OCI-LY1 (cell line): Measurements from ENCODE around the gene RERE.

Experiments used
- H2AFZ ChIP-seq: fragments of 200-600 bp; sonication (generic), shearing (Covaris generic); 2 replicates; pipeline ENCODE4 v1.6.0; 2014; ENCODE audit warnings: antibody characterized with exemption, mild to moderate bottlenecking, low read length
- H3F3A ChIP-seq: fragments of 200-600 bp; sonication (generic), shearing (Covaris generic); 2 replicates; pipeline ENCODE4 v1.6.0; 2014; ENCODE audit warnings: mild to moderate bottlenecking, antibody characterized with exemption, low read length, moderate library complexity; ENCODE audit not compliant: insufficient read depth
- H3K27ac ChIP-seq: fragments of 200-600 bp; sonication (generic); 2 replicates; pipeline ENCODE4 v1.5.1; 2014; ENCODE audit warnings: low read length, mixed run types, mild to moderate bottlenecking, low read depth; ENCODE audit not compliant: poor library complexity, severe bottlenecking
- H3K27me3 ChIP-seq: fragments of 200-600 bp; sonication (generic); 2 replicates; pipeline ENCODE4 v1.6.0; 2014; ENCODE audit warnings: antibody characterized with exemption, mild to moderate bottlenecking, low read length, moderate library complexity; ENCODE audit not compliant: insufficient read depth
- H3K36me3 ChIP-seq: fragments of 200-600 bp; sonication (generic); 2 replicates; pipeline ENCODE4 v1.6.1; 2014; ENCODE audit warnings: mild to moderate bottlenecking, antibody characterized with exemption, low read length, moderate library complexity, mixed read lengths; ENCODE audit not compliant: insufficient read depth
- H3K4me1 ChIP-seq: fragments of 200-600 bp; sonication (generic); 2 replicates; pipeline ENCODE4 v1.5.1; 2014; ENCODE audit warnings: mild to moderate bottlenecking, low read length, moderate library complexity; ENCODE audit not compliant: insufficient read depth, severe bottlenecking
- H3K4me2 ChIP-seq: fragments of 200-600 bp; sonication (generic), shearing (Covaris generic); 2 replicates; pipeline ENCODE4 v1.6.1; 2014; ENCODE audit warnings: low read length
- H3K4me3 ChIP-seq: fragments of 200-600 bp; sonication (generic); 2 replicates; pipeline ENCODE4 v1.5.1; 2014; ENCODE audit warnings: low read length, low read depth, mild to moderate bottlenecking, mixed read lengths; ENCODE audit not compliant: poor library complexity, severe bottlenecking
- H3K79me2 ChIP-seq: fragments of 200-600 bp; shearing (Covaris generic); 2 replicates; pipeline ENCODE4 v1.6.1; 2016; ENCODE audit warnings: mixed run types, low read length, mixed read lengths; ENCODE audit not compliant: insufficient read depth
- H3K9ac ChIP-seq: fragments of 200-600 bp; sonication (generic), shearing (Covaris generic); 2 replicates; pipeline ENCODE4 v1.6.1; 2014; ENCODE audit warnings: mild to moderate bottlenecking, low read length, mixed read lengths
- H3K9me2 ChIP-seq: fragments of 200-600 bp; sonication (generic), shearing (Covaris generic); 2 replicates; pipeline ENCODE4 v1.6.1; 2014; ENCODE audit warnings: low read depth, mild to moderate bottlenecking, low read length, mixed read lengths
- H3K9me3 ChIP-seq: fragments of 200-600 bp; shearing (Covaris generic); 2 replicates; pipeline ENCODE4 v1.6.1; 2014; ENCODE audit warnings: low read length, mixed read lengths
- H4K20me1 ChIP-seq: fragments of 200-600 bp; sonication (generic), shearing (Covaris generic); 2 replicates; pipeline ENCODE4 v1.6.0; 2016; ENCODE audit warnings: mild to moderate bottlenecking, low read length; ENCODE audit not compliant: insufficient read depth
- EZH2 ChIP-seq: fragments of 200-600 bp; sonication (generic), shearing (Covaris generic); IDR thresholded peaks from 2 replicates; pipeline ENCODE4 v1.8.0; 2017; ENCODE audit warnings: borderline replicate concordance, mixed run types, mild to moderate bottlenecking, antibody characterized with exemption, low read length, moderate library complexity, mixed read lengths
- TF ChIP-seq, protein P1 (sequence below): fragments of 200-600 bp; sonication (generic), shearing (Covaris generic); IDR thresholded peaks from 2 replicates; pipeline ENCODE4 v1.5.1; 2017; ENCODE audit warnings: mild to moderate bottlenecking, antibody characterized with exemption, low read length, moderate library complexity, mixed read lengths

RERE gene

DNA sequence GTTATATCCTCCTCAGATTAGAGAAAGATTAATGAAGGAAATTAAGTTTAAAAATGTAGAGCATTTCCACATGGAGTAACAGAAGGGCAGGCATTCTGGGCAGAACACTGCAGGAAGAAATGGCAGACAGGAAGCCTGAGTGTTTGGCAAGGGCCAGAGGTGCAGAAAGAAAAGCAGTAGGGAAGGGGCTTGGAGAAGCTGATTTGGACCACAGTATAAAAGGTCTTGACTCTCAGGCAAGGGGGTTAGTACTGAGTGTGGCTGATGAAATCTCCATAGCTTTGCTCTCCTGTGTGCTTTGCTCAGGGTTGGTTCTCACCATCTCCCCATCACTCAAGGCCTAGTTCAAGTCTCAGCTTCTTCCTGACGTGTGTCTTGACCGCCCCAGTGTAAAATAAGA is 419.4 kb downstream of the RERE start:
- Histone ChIP-seq H3K79me2 (peaks cover 78% of the 10 kb centered on the region), H2AFZ (no peak overlapping the region), H3K9me2 (no peaks in the 10 kb centered on the region), H3K9ac (0 out of 2 replicates have a peak overlapping the region, but pooled peaks have one; percentile 10), H3F3A (no peaks in the 10 kb centered on the region; the same call in 1 of the 2 replicates), H4K20me1 (no peaks in the 10 kb centered on the region; the same call in 1 of the 2 replicates), H3K36me3 (peaks cover 89% of the 10 kb centered on the region), H3K9me3 (no peaks in the 10 kb centered on the region), H3K27me3 (no peaks in the 10 kb centered on the region), H3K4me2 (peak overlapping the region; percentile 2; the same call in 1 of the 2 replicates), H3K4me1 (peaks cover 53% of the 10 kb centered on the region), H3K27ac (peak overlapping the region; percentile 75), H3K4me3 (no peak overlapping the region)
- TF ChIP-seq, protein P1, sequence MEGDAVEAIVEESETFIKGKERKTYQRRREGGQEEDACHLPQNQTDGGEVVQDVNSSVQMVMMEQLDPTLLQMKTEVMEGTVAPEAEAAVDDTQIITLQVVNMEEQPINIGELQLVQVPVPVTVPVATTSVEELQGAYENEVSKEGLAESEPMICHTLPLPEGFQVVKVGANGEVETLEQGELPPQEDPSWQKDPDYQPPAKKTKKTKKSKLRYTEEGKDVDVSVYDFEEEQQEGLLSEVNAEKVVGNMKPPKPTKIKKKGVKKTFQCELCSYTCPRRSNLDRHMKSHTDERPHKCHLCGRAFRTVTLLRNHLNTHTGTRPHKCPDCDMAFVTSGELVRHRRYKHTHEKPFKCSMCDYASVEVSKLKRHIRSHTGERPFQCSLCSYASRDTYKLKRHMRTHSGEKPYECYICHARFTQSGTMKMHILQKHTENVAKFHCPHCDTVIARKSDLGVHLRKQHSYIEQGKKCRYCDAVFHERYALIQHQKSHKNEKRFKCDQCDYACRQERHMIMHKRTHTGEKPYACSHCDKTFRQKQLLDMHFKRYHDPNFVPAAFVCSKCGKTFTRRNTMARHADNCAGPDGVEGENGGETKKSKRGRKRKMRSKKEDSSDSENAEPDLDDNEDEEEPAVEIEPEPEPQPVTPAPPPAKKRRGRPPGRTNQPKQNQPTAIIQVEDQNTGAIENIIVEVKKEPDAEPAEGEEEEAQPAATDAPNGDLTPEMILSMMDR = no peak
- no peak for TF ChIP-seq EZH2

DNA sequence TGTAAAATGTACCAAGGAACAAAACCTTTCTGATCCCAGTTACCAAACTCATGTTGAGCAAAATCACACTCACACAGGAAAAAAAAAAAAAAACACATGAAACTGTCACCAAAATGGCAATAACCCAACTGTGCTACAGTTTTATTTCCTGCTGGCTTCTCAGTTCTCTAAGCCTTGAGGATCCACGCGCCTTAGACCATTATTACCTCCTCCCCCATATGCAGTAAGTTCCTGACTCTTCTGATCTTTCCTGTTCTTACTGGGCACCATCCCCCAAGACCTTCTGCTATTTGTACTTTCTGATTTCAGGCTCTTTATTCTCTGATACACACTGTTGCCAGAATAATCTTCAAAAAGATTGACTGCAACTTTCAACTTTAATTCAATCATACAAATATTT is 419.9 kb downstream of the RERE start:
- no peak overlapping the region for H2AFZ ChIP-seq
- TF ChIP-seq, protein P1 = no peak
- no peak for TF ChIP-seq EZH2
- H3K27me3 ChIP-seq = no peaks in the 10 kb centered on the region
- no peak overlapping the region for H3K9ac ChIP-seq
- H3K4me2 ChIP-seq = peak overlapping the region; percentile 2; the same call in 1 of the 2 replicates
- H3K9me3 ChIP-seq = no peaks in the 10 kb centered on the region
- peaks cover 56% of the 10 kb centered on the region for H3K4me1 ChIP-seq
- H3K9me2 ChIP-seq = no peaks in the 10 kb centered on the region
- H3K36me3 ChIP-seq = peaks cover 89% of the 10 kb centered on the region
- H3K27ac ChIP-seq = peak overlapping the region; percentile 75
- H3K79me2 ChIP-seq = peaks cover 80% of the 10 kb centered on the region
- no peaks in the 10 kb centered on the region; the same call in 1 of the 2 replicates for H3F3A ChIP-seq
- no peak overlapping the region for H3K4me3 ChIP-seq
- no peaks in the 10 kb centered on the region; the same call in 1 of the 2 replicates for H4K20me1 ChIP-seq

DNA sequence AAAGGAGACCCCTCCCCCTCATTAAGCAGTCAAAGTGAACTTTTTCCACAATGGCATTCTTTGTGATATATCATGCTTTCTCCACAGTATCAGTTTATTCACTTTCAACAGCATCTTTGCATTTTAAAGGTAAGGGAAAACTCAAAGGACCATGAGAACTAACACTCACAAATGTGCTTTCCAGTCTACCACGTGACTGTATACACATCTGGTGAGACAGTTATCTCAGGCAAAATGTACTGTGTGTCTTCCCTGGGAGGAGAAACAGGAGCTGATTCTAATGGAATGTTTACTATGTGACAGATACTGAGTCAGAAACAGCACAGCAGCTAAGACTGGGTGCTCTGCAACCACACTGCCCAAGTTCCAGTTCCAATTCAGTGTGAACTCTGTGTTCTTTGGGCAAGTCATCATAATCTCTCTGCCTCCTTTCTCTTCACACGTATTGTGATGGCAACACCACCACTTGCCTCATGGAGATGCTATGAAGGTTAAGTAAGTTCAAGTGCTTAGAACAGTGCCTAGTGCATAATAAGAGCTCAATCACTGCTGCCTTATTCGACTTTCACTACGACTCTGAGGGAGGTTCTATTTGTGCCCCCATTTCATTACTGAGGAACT is 420.5 kb downstream of the RERE start:
- peak overlapping the region; percentile 52; the same call in 1 of the 2 replicates for H3K4me2 ChIP-seq
- peaks cover 80% of the 10 kb centered on the region for H3K79me2 ChIP-seq
- TF ChIP-seq, protein P1 = no peak
- no peak for TF ChIP-seq EZH2
- H3K27ac ChIP-seq = peak overlapping the region; percentile 75
- H3K4me3 ChIP-seq = no peak overlapping the region
- no peak overlapping the region for H2AFZ ChIP-seq
- H3F3A ChIP-seq = no peaks in the 10 kb centered on the region; the same call in 1 of the 2 replicates
- peaks cover 59% of the 10 kb centered on the region for H3K4me1 ChIP-seq
- peaks cover 89% of the 10 kb centered on the region for H3K36me3 ChIP-seq
- H4K20me1 ChIP-seq = no peaks in the 10 kb centered on the region; the same call in none of the 2 replicates
- no peaks in the 10 kb centered on the region for H3K9me2 ChIP-seq
- H3K27me3 ChIP-seq = no peaks in the 10 kb centered on the region
- H3K9ac ChIP-seq = no peak overlapping the region
- H3K9me3 ChIP-seq = no peaks in the 10 kb centered on the region
